ENCODE results near the gene SFRP2. TPM values are rescaled to one million over a fixed set of nuclear protein-coding genes. Genes with fewer than 3 reads are reported as not detected.

SFRP2 gene
- total RNA-seq, 4 donors from 2014 or later: 0.26 to 71.2 (median 31.1) TPM

DNA sequence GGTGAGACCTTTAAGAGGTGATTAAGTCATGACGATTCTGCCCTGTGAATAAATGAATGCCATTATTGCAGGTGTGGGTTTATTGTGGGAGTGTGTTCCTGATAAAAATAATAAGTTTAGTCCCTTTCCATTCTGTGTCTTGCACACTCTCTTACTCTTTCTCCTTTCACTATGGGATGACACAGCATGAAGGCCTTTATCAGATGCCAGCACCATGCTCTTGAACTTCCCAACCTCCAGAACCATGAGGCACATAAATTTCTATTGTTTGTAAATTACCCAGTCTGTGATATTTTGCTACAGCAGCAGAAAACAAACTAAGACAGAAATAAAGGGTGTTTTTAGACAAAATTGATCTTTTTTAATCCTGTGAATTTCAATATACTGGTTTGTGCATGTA lies 10.5 kb downstream of the SFRP2 start:
- no peak overlapping the region for H3K4me3 ChIP-seq
- no peak for TF ChIP-seq POLR2A (IDR thresholded peaks at IDR 0.05)
- TF ChIP-seq, protein P1, sequence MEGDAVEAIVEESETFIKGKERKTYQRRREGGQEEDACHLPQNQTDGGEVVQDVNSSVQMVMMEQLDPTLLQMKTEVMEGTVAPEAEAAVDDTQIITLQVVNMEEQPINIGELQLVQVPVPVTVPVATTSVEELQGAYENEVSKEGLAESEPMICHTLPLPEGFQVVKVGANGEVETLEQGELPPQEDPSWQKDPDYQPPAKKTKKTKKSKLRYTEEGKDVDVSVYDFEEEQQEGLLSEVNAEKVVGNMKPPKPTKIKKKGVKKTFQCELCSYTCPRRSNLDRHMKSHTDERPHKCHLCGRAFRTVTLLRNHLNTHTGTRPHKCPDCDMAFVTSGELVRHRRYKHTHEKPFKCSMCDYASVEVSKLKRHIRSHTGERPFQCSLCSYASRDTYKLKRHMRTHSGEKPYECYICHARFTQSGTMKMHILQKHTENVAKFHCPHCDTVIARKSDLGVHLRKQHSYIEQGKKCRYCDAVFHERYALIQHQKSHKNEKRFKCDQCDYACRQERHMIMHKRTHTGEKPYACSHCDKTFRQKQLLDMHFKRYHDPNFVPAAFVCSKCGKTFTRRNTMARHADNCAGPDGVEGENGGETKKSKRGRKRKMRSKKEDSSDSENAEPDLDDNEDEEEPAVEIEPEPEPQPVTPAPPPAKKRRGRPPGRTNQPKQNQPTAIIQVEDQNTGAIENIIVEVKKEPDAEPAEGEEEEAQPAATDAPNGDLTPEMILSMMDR (IDR thresholded peaks at IDR 0.05): no peak
- no peaks in the 10 kb centered on the region for H3K9me3 ChIP-seq
- H3K4me1 ChIP-seq: no peaks in the 10 kb centered on the region
- intact Hi-C loops (cut with DNase I; ENCODE audit: low total_unique reads): no loop called here
- no peak for DNase-seq
- H3K36me3 ChIP-seq: no peaks in the 10 kb centered on the region
- no peaks in the 10 kb centered on the region for H3K27me3 ChIP-seq
- H3K27ac ChIP-seq: no peak overlapping the region

GRCh38 chr4:153777421-153777820 lies 11.5 kb downstream of the SFRP2 start:
- Histone ChIP-seq H3K4me1 (no peaks in the 10 kb centered on the region), H3K4me3 (no peak overlapping the region), H3K36me3 (no peaks in the 10 kb centered on the region), H3K9me3 (no peaks in the 10 kb centered on the region), H3K27me3 (no peaks in the 10 kb centered on the region), H3K27ac (no peak overlapping the region)
- TF ChIP-seq, protein P1 (IDR thresholded peaks at IDR 0.05): no peak
- no peak for TF ChIP-seq POLR2A (IDR thresholded peaks at IDR 0.05)
- no peak for DNase-seq
- intact Hi-C loops (cut with DNase I; ENCODE audit: low total_unique reads): no loop called here

GRCh38 chr4:153776601-153777000 lies 12.3 kb downstream of the SFRP2 start:
- Histone ChIP-seq H3K36me3 (no peaks in the 10 kb centered on the region), H3K4me1 (no peaks in the 10 kb centered on the region), H3K4me3 (no peak overlapping the region), H3K27me3 (no peaks in the 10 kb centered on the region), H3K9me3 (no peaks in the 10 kb centered on the region), H3K27ac (no peak overlapping the region)
- DNase-seq: no peak
- TF ChIP-seq, protein P1 (IDR thresholded peaks at IDR 0.05): no peak
- no peak for TF ChIP-seq POLR2A (IDR thresholded peaks at IDR 0.05)
- intact Hi-C loops (cut with DNase I; ENCODE audit: low total_unique reads): no loop called here

DNA sequence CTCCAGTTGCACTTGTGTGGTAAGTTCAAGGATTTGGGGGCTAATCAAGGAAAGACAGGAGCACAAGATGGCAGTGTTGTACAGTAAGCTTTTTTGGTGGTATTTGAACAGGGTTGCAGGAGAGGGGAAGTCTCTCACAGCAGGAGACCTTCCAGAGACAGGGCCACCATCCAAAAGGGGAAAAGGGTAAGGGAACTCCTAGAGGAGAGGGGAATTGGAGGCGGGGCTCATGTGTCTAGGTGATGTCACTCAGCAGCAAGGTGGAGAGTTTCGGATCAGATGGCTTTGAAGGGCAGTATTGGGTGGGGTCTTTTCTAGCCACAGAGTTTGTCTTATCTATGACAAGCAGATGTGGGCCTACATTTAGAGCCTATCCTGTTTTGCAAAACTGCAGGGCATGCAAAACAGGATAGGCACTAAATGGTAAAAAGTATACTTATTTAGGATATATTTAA lies 15.6 kb downstream of the SFRP2 start:
- no peaks in the 10 kb centered on the region for H3K36me3 ChIP-seq
- intact Hi-C loops (cut with DNase I; ENCODE audit: low total_unique reads): no loop called here

GRCh38 chr4:153771046-153771445 lies 17.8 kb downstream of the SFRP2 start:
- intact Hi-C loops (cut with DNase I; ENCODE audit: low total_unique reads): no loop called here
- H3K9me3 ChIP-seq: no peaks in the 10 kb centered on the region
- no peak for TF ChIP-seq POLR2A (IDR thresholded peaks at IDR 0.05)
- TF ChIP-seq, protein P1 (IDR thresholded peaks at IDR 0.05): no peak
- H3K4me1 ChIP-seq: no peaks in the 10 kb centered on the region
- no peaks in the 10 kb centered on the region for H3K36me3 ChIP-seq
- H3K4me3 ChIP-seq: no peak overlapping the region
- H3K27me3 ChIP-seq: no peaks in the 10 kb centered on the region
- DNase-seq: no peak
- H3K27ac ChIP-seq: no peak overlapping the region

More for the DNA sequence above, 15.6 kb downstream of the SFRP2 start:
- no peak overlapping the region for H3K27ac ChIP-seq
- no peak for DNase-seq
- no peak for TF ChIP-seq POLR2A (IDR thresholded peaks at IDR 0.05)
- TF ChIP-seq, protein P1 (IDR thresholded peaks at IDR 0.05): no peak
- no peak overlapping the region for H3K4me3 ChIP-seq
- no peaks in the 10 kb centered on the region for H3K4me1 ChIP-seq
- H3K9me3 ChIP-seq: no peaks in the 10 kb centered on the region
- H3K27me3 ChIP-seq: no peaks in the 10 kb centered on the region

Measured in uterus (tissue), 4 donors.